Suprapubic skin (tissue), 3 donors: ENCODE results near the gene EFCAB5.

Experiments
- EP300 ChIP-seq: sonication (generic); formaldehyde crosslinking; IDR thresholded peaks from one replicate; pipeline ENCODE4 v1.6.1; 2017; ENCODE audit warnings: antibody characterized with exemption
- POLR2A ChIP-seq, 2 donors: fragments of 450-650 bp; IDR thresholded peaks; one replicate each; pipeline ENCODE4 v1.6.1; 2017; ENCODE audit warnings: antibody characterized with exemption in 2 of 2, mild to moderate bottlenecking in 2 of 2, moderate library complexity in 2 of 2
- TF ChIP-seq, protein P1 (sequence below), 2 donors: fragments of 200-600 bp in 1 of 2; fragments of 450-650 bp in 1 of 2; sonication (generic) in 1 of 2; IDR thresholded peaks; one replicate each; pipeline ENCODE4 v1.5.1; 2016 to 2019; ENCODE audit warnings: antibody characterized with exemption in 2 of 2, mild to moderate bottlenecking in 1 of 2, moderate library complexity in 1 of 2

DNA sequence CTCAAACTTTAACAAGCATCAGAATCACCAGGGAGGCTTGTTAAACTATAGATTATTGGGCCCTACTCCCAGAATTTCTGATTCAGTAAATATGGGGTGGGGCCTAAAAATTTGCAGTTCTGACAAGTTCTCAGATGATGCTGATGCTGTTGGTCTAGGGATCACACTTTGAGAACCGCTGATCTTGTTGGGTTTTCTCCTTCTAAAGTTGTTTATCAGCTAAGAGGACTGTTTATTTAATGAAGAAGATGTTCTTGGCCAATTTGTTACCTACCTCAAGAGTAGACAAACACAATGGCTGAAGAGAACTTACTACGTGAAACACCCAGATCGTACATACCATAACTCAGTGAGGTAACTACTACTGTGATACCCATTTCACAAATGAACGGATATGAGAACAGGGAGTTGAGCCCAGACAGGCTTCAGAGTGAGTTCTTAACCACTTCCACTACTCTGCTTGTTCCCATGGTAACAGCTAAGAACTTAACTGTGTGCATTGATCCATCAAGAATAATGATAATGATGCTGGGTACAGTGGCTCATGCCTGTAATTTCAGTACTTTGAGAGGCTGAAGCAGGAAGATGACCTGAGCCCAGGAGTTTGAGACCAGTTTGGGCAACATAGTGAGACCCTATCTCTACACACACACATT is 89.9 kb downstream of the EFCAB5 start:
- TF ChIP-seq, protein P1, sequence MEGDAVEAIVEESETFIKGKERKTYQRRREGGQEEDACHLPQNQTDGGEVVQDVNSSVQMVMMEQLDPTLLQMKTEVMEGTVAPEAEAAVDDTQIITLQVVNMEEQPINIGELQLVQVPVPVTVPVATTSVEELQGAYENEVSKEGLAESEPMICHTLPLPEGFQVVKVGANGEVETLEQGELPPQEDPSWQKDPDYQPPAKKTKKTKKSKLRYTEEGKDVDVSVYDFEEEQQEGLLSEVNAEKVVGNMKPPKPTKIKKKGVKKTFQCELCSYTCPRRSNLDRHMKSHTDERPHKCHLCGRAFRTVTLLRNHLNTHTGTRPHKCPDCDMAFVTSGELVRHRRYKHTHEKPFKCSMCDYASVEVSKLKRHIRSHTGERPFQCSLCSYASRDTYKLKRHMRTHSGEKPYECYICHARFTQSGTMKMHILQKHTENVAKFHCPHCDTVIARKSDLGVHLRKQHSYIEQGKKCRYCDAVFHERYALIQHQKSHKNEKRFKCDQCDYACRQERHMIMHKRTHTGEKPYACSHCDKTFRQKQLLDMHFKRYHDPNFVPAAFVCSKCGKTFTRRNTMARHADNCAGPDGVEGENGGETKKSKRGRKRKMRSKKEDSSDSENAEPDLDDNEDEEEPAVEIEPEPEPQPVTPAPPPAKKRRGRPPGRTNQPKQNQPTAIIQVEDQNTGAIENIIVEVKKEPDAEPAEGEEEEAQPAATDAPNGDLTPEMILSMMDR (IDR thresholded peaks at IDR 0.05), result no peak
- TF ChIP-seq POLR2A (IDR thresholded peaks at IDR 0.05) (no peak), EP300 (no peak)
